HL-60/S4 treated with phorbol 12-myristate 13-acetate at 8.2 ng/mL for 4 days and 3 days (cell line): ENCODE data around the gene KNDC1.

ENCODE experiments used
- in situ Hi-C: fragments of 300-500 bp; cut with MboI; formaldehyde crosslinking; loops from 2 replicates; pipeline ENCODE4 v1.15.0; 2022; ENCODE audit warnings: low sequenced_read_pairs

Gene KNDC1

GRCh38 chr10:133176546-133176945 is 16.5 kb downstream of the KNDC1 start:
- in situ Hi-C loops = no loop called here

- in situ Hi-C loops = no loop called here
These were observed 17.6 kb downstream of the KNDC1 start for GRCh38 chr10:133177380-133178157.

- in situ Hi-C loops = no loop called here
These were observed 18.5 kb downstream of the KNDC1 start for GRCh38 chr10:133178357-133179127.

GRCh38 chr10:133179128-133179520 is 19.1 kb downstream of the KNDC1 start:
- in situ Hi-C loops = no loop called here

- in situ Hi-C loops = no loop called here
These were observed 19.6 kb downstream of the KNDC1 start for GRCh38 chr10:133179651-133180050.

- in situ Hi-C loops = no loop called here
These were observed 20.4 kb downstream of the KNDC1 start for GRCh38 chr10:133180192-133180964.

GRCh38 chr10:133180965-133181639 is 21.1 kb downstream of the KNDC1 start:
- in situ Hi-C loops = no loop called here

- in situ Hi-C loops = no loop called here
These were observed 22.2 kb downstream of the KNDC1 start for GRCh38 chr10:133182190-133182589.

GRCh38 chr10:133182791-133183645 is 23.0 kb downstream of the KNDC1 start:
- in situ Hi-C loops = no loop called here

- in situ Hi-C loops = no loop called here
These were observed 23.8 kb downstream of the KNDC1 start for GRCh38 chr10:133183646-133184378.

- in situ Hi-C loops = no loop called here
These were observed 24.7 kb downstream of the KNDC1 start for GRCh38 chr10:133184591-133185244.

GRCh38 chr10:133185421-133185820 is 25.4 kb downstream of the KNDC1 start:
- in situ Hi-C loops = no loop called here

GRCh38 chr10:133185916-133186315 is 25.9 kb downstream of the KNDC1 start:
- in situ Hi-C loops = no loop called here

GRCh38 chr10:133186416-133187090 is 26.5 kb downstream of the KNDC1 start:
- in situ Hi-C loops = no loop called here

- in situ Hi-C loops = no loop called here
These were observed 27.3 kb downstream of the KNDC1 start for GRCh38 chr10:133187091-133187905.

GRCh38 chr10:133187906-133188681 is 28.1 kb downstream of the KNDC1 start:
- in situ Hi-C loops = no loop called here

- in situ Hi-C loops = no loop called here
These were observed 29.2 kb downstream of the KNDC1 start for GRCh38 chr10:133189256-133189655.
